HG03159 (cell line): Measurements from ENCODE around the gene RPS8.
"Not testable (repeated sequence)": the region's sequence is repeated elsewhere in the genome, so short reads cannot be mapped to it uniquely, and the experiment has no call there.

ENCODE experiments used
- ATAC-seq: cut with Tn5 transposase; IDR thresholded peaks from one replicate; pipeline ENCODE4 v1.9.1; 2021; ENCODE audit warnings: mild to moderate bottlenecking, moderate library complexity; ENCODE audit not compliant: unreplicated experiment

RPS8 gene

GRCh38 chr1:44802306-44803061 lies 27.1 kb downstream of the RPS8 start:
- ATAC-seq, result no peak

- no peak for ATAC-seq
Observed at GRCh38 chr1:44803062-44803311, 27.6 kb downstream of the RPS8 start.

- ATAC-seq, result no peak
Observed at GRCh38 chr1:44803312-44804095, 28.2 kb downstream of the RPS8 start.

- ATAC-seq, result no peak
Observed at GRCh38 chr1:44805311-44806024, 30.1 kb downstream of the RPS8 start.

- no peak for ATAC-seq
Observed at GRCh38 chr1:44806025-44806703, 30.8 kb downstream of the RPS8 start.

- no peak for ATAC-seq
Observed at GRCh38 chr1:44806704-44807363, 31.5 kb downstream of the RPS8 start, which contains the start of gene DYNLT4. TSS of gene DYNLT4 (minus strand) at chr1:44807351. CDS start at chr1:44806668, 683 bp downstream.

- peak; percentile 40 for ATAC-seq
Observed at GRCh38 chr1:44807364-44808062, 32.2 kb downstream of the RPS8 start.

GRCh38 chr1:44808063-44808937 lies 33.0 kb downstream of the RPS8 start, which contains the start of gene BTBD19:
TSS of gene BTBD19 (plus strand) at chr1:44808523. CDS start at chr1:44808821, 298 bp downstream.
- ATAC-seq, result no peak

- ATAC-seq, result peak; percentile 38
Observed at GRCh38 chr1:44808938-44809917, 33.9 kb downstream of the RPS8 start.

- no peak for ATAC-seq
Observed at GRCh38 chr1:44810101-44810761, 34.9 kb downstream of the RPS8 start.

- not testable (repeated sequence) for ATAC-seq
Observed at GRCh38 chr1:44810762-44811105, 35.4 kb downstream of the RPS8 start.

GRCh38 chr1:44811234-44811633 lies 35.9 kb downstream of the RPS8 start:
- ATAC-seq, result no peak

- no peak for ATAC-seq
Observed at GRCh38 chr1:44812822-44813543, 37.6 kb downstream of the RPS8 start.

- not testable (repeated sequence) for ATAC-seq
Observed at GRCh38 chr1:44815926-44816325, 40.6 kb downstream of the RPS8 start.

- no peak for ATAC-seq
Observed at GRCh38 chr1:44817307-44817706, 42.0 kb downstream of the RPS8 start.

GRCh38 chr1:44817771-44818495 lies 42.6 kb downstream of the RPS8 start:
- no peak for ATAC-seq
